Endothelial cell of umbilical vein (primary cell): ENCODE measurements around the gene HLA-DPB1. TPM values are rescaled to one million over a fixed set of nuclear protein-coding genes. Genes with fewer than 3 reads are reported as not detected.

Experiments
- BruUV-seq: library from RNA; stranded (reverse); fragments of 400-500 nt; replicated peaks from 2 replicates; lab custom pipeline; 2021; lab: Mats Ljungman, UMichigan
- CTCF ChIA-PET: fragments of 300-600, 350-600 bp; sonication (Branson Sonifier 250); formaldehyde crosslinking; loops from one replicate; lab custom pipeline; 2021; ENCODE audit warnings: antibody characterized with exemption, inconsistent platforms; lab: Charles Lee
- POLR2A ChIA-PET: fragments of 300-600, 350-600 bp; sonication (Branson Sonifier 250); formaldehyde crosslinking; loops from one replicate; lab custom pipeline; 2021; ENCODE audit warnings: antibody characterized with exemption, inconsistent platforms; lab: Charles Lee
- DNase-seq: peaks from one replicate; pipeline ENCODE4 v3.0.0-alpha.2; 2011; ENCODE audit warnings: low read depth, low spot score
- FAIRE-seq: peaks from 2 replicates; lab custom pipeline; 2011; peaks lifted over from hg19 to GRCh38; lab: Jason Lieb, UNC
- H2AFZ ChIP-seq: 2 replicates; pipeline ENCODE4 v1.6.0; 2012; ENCODE audit warnings: low read depth, low read length, control low read depth, inconsistent platforms
- H3K27ac ChIP-seq: 2 replicates; pipeline ENCODE4 v1.5.1; 2011; ENCODE audit warnings: low read depth, mild to moderate bottlenecking, control low read depth, low read length, moderate library complexity; ENCODE audit not compliant: insufficient read depth
- H3K27me3 ChIP-seq, 2 experiments: 2 replicates each; pipeline versions ENCODE4 v1.6.0 to v1.6.1; 2011; ENCODE audit warnings: low read length in 2 of 2, mixed read lengths in 1 of 2; ENCODE audit not compliant: control insufficient read depth in 2 of 2, insufficient read depth in 2 of 2
- H3K36me3 ChIP-seq, 2 experiments: 2 replicates in 1 of 2; 3 replicates in 1 of 2; pipeline ENCODE4 v1.5.1; 2011; ENCODE audit warnings: low read length in 2 of 2, mild to moderate bottlenecking in 1 of 2, moderate library complexity in 1 of 2; ENCODE audit not compliant: control insufficient read depth in 2 of 2, insufficient read depth in 2 of 2; ENCODE audit errors: extremely low read depth in 1 of 2
- H3K4me1 ChIP-seq: 3 replicates; pipeline ENCODE4 v1.5.1; 2011; ENCODE audit warnings: mild to moderate bottlenecking, low read length; ENCODE audit not compliant: control insufficient read depth, insufficient read depth; ENCODE audit errors: extremely low read depth
- H3K4me2 ChIP-seq: 2 replicates; pipeline ENCODE4 v1.6.1; 2011; ENCODE audit warnings: low read length, control low read depth, mixed read lengths; ENCODE audit not compliant: insufficient read depth
- H3K4me3 ChIP-seq, 3 experiments: fragments of 200-600 bp in 1 of 3; sonication (generic), shearing (Covaris generic) in 1 of 3; replicated peaks in 1 of 3; 2 replicates each; pipeline ENCODE4 v1.5.1; 2011 to 2016; ENCODE audit warnings: control low read depth in 3 of 3, low read length in 3 of 3, mild to moderate bottlenecking in 2 of 3, inconsistent platforms in 1 of 3, low read depth in 1 of 3, moderate library complexity in 1 of 3; ENCODE audit not compliant: insufficient read depth in 1 of 3
- H3K79me2 ChIP-seq: 2 replicates; pipeline ENCODE4 v1.6.0; 2012; ENCODE audit warnings: low read length, inconsistent platforms; ENCODE audit not compliant: control insufficient read depth, insufficient read depth
- H3K9ac ChIP-seq: replicated peaks from 2 replicates; pipeline ENCODE3; 2011; ENCODE audit warnings: low read length, control low read depth; ENCODE audit not compliant: insufficient read depth; ENCODE audit errors: extremely low read depth
- H3K9me1 ChIP-seq: replicated peaks from 3 replicates; pipeline ENCODE4 v1.6.0; 2011; ENCODE audit warnings: mild to moderate bottlenecking, low read length; ENCODE audit not compliant: control insufficient read depth, insufficient read depth; ENCODE audit errors: extremely low read depth
- H3K9me3 ChIP-seq: replicated peaks from 2 replicates; pipeline ENCODE4 v1.5.1; 2012; ENCODE audit warnings: low read length, inconsistent platforms; ENCODE audit not compliant: control insufficient read depth, insufficient read depth
- H4K20me1 ChIP-seq: replicated peaks from 2 replicates; pipeline ENCODE3; 2011; ENCODE audit warnings: mild to moderate bottlenecking, low read length; ENCODE audit not compliant: control insufficient read depth, insufficient read depth; ENCODE audit errors: extremely low read depth
- CTCF ChIP-seq, 2 donors: IDR thresholded peaks; 1 replicate in 1 of 2; 2 replicates in 1 of 2; pipeline ENCODE4 v1.5.1; 2011; ENCODE audit warnings: low read length in 2 of 2, mild to moderate bottlenecking in 2 of 2, moderate library complexity in 2 of 2, control low read depth in 1 of 2, inconsistent platforms in 1 of 2, low read depth in 1 of 2; ENCODE audit not compliant: insufficient read depth in 1 of 2; ENCODE audit errors: extremely low read depth in 1 of 2
- EZH2 ChIP-seq: IDR thresholded peaks from 2 replicates; pipeline ENCODE4 v1.6.1; 2012; ENCODE audit warnings: borderline replicate concordance, low read depth, mild to moderate bottlenecking, moderate library complexity, low read length, inconsistent platforms; ENCODE audit not compliant: severe bottlenecking
- FOS ChIP-seq: IDR thresholded peaks from 2 replicates; pipeline ENCODE4 v1.6.1; 2011; ENCODE audit warnings: mild to moderate bottlenecking, low read length, moderate library complexity, borderline replicate concordance; ENCODE audit not compliant: insufficient read depth
- GATA2 ChIP-seq: IDR thresholded peaks from 2 replicates; pipeline ENCODE4 v1.7.0; 2011; ENCODE audit warnings: low read depth, mild to moderate bottlenecking, moderate library complexity, mixed read lengths, low read length; ENCODE audit not compliant: insufficient read length, insufficient read depth
- POLR2AphosphoS5 ChIP-seq: IDR thresholded peaks from 2 replicates; pipeline ENCODE4 v1.6.1; 2012; ENCODE audit warnings: low read depth, mild to moderate bottlenecking, control low read depth, low read length, moderate library complexity; ENCODE audit not compliant: insufficient read depth
- dilution Hi-C: fragments of 300-500 bp; cut with MboI; formaldehyde crosslinking; loops from one replicate; pipeline ENCODE4 v1.15.0; 2019; ENCODE audit warnings: low sequenced_read_pairs; ENCODE audit not compliant: extremely low pct_ligation_motif_present
- intact Hi-C: fragments of 100-400 bp; cut with micrococcal nuclease; formaldehyde crosslinking; loops from one replicate; pipeline ENCODE4 v1.10.0; 2022
- polyA plus RNA-seq, 4 experiments: library from polyadenylated mRNA; depleted of rRNA in 3 of 4; stranded (reverse) in 3 of 4; unstranded in 1 of 4; fragments of >200 nt; gene quantifications; 2 replicates each; pipeline versions ENCODE4 v1.2.1 to v1.2.3, GENCODE V29; 2011 to 2012; ENCODE audit warnings: missing spikeins in 1 of 4
- total RNA-seq: library from RNA; stranded (reverse); gene quantifications from 2 replicates; pipeline ENCODE4 v1.2.3, GENCODE V29; 2021

HLA-DPB1 gene
- total and polyA plus RNA-seq, 2 donors (not counting 3 experiments of a cell fraction or from before 2014, with no cell fraction given), result 2.3 to 38.0 TPM

GRCh38 chr6:33066917-33067521, 8.8 kb upstream of the HLA-DPB1 start:
- dilution Hi-C loops, result no loop called here
- Histone ChIP-seq H3K79me2 (no peaks in the 10 kb centered on the region), H3K4me3 (no peak overlapping the region), H2AFZ (no peak overlapping the region), H3K4me1 (no peaks in the 10 kb centered on the region), H3K9me1 (no peaks in the 10 kb centered on the region), H3K4me2 (no peak overlapping the region), H3K27ac (no peak overlapping the region), H3K9me3 (no peaks in the 10 kb centered on the region), H4K20me1 (no peaks in the 10 kb centered on the region), H3K27me3 (no peaks in the 10 kb centered on the region), H3K36me3 (no peaks in the 10 kb centered on the region), H3K9ac (no peak overlapping the region)
- no peak for DNase-seq
- POLR2A ChIA-PET, result no interaction called here
- CTCF ChIA-PET, result no interaction called here
- FAIRE-seq, result no peak
- no TSS peak for BruUV-seq
- intact Hi-C loops, result no loop called here
- TF ChIP-seq EZH2 (no peak), POLR2AphosphoS5 (no peak), CTCF (IDR thresholded peaks at IDR 0.05; ENCODE audit: extremely low read depth in 1 of 2, insufficient read depth in 1 of 2, low read depth in 1 of 2, low read length in 2 of 2) (no peak), GATA2 (no peak), FOS (no peak)
